HepG2 (cell line): ENCODE measurements around the gene FNBP1L.

Experiments used
- MEIS1 ChIP-seq: sonication (generic); formaldehyde crosslinking; IDR thresholded peaks from 2 replicates; pipeline ENCODE4 v1.9.0; 2021; ENCODE audit warnings: mild to moderate bottlenecking, missing genetic modification reagents, moderate library complexity, borderline replicate concordance
- POLR2A ChIP-seq, 2 experiments: IDR thresholded peaks; 2 replicates each; pipeline ENCODE4 v1.6.1; 2011; ENCODE audit warnings: low read depth in 2 of 2, low read length in 2 of 2, mild to moderate bottlenecking in 1 of 2, moderate library complexity in 1 of 2; ENCODE audit not compliant: insufficient read depth in 1 of 2
- ZFP36 ChIP-seq: fragments of 150-350 bp; IDR thresholded peaks from 2 replicates; pipeline ENCODE4 v1.6.1; 2018; ENCODE audit warnings: borderline replicate concordance, low read length, low read depth; ENCODE audit not compliant: partially characterized antibody
- ZSCAN22 ChIP-seq: sonication (generic); formaldehyde crosslinking; IDR thresholded peaks from 2 replicates; pipeline ENCODE4 v1.4.0; 2020; ENCODE audit warnings: mild to moderate bottlenecking, missing genetic modification reagents
- TF ChIP-seq, protein P1 (sequence below): sonication (generic); formaldehyde crosslinking; IDR thresholded peaks from 2 replicates; pipeline ENCODE4 v1.5.0; 2020; ENCODE audit warnings: mild to moderate bottlenecking, missing genetic modification reagents, moderate library complexity
- TF ChIP-seq, protein P2 (sequence below), 2 experiments: sonication (generic) in 1 of 2; formaldehyde crosslinking in 1 of 2; IDR thresholded peaks; 2 replicates each; pipeline versions ENCODE4 v1.4.0 to v1.6.1; 2018 to 2020; ENCODE audit warnings: missing genetic modification reagents in 2 of 2, borderline replicate concordance in 1 of 2, low read depth in 1 of 2, mild to moderate bottlenecking in 1 of 2, missing biosample characterization in 1 of 2
- TF ChIP-seq, protein P3 (sequence below): sonication (generic); formaldehyde crosslinking; IDR thresholded peaks from 2 replicates; pipeline ENCODE4 v1.4.0; 2020; ENCODE audit warnings: missing genetic modification reagents
- TF ChIP-seq, protein P4 (sequence below): sonication (generic); formaldehyde crosslinking; IDR thresholded peaks from 2 replicates; pipeline ENCODE4 v1.5.1; 2020; ENCODE audit warnings: missing genetic modification reagents, mild to moderate bottlenecking, borderline replicate concordance
- TF ChIP-seq, protein P5 (sequence below): sonication (generic); formaldehyde crosslinking; IDR thresholded peaks from 2 replicates; pipeline ENCODE4 v1.4.0; 2020; ENCODE audit warnings: missing genetic modification reagents

DNA sequence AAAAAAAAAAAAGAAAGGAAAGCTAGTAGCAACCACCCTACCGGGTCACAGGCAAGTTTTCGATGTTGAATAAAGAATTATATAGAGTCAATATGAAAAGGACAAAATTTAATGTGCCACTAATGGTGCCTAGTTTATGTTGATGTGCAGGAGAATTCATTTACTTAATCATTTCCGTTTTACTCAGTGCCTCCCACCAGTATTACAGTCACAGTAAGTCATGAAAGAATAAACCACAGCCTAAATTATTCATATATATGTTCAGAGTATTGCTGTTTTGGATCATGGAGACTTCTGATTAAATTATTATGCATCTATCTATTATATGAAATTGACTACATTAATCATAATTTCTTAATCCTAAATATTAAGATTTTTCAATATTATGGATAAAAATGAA, 35.3 kb downstream of the FNBP1L start:
- TF ChIP-seq ZSCAN22 (CRISPR knock-in tag) (no peak), POLR2A (IDR thresholded peaks at IDR 0.05; ENCODE audit: insufficient read depth in 1 of 2, low read depth in 2 of 2, low read length in 2 of 2) (no peak), ZFP36 (no peak), MEIS1 (CRISPR knock-in tag) (no peak)
- TF ChIP-seq, protein P1, sequence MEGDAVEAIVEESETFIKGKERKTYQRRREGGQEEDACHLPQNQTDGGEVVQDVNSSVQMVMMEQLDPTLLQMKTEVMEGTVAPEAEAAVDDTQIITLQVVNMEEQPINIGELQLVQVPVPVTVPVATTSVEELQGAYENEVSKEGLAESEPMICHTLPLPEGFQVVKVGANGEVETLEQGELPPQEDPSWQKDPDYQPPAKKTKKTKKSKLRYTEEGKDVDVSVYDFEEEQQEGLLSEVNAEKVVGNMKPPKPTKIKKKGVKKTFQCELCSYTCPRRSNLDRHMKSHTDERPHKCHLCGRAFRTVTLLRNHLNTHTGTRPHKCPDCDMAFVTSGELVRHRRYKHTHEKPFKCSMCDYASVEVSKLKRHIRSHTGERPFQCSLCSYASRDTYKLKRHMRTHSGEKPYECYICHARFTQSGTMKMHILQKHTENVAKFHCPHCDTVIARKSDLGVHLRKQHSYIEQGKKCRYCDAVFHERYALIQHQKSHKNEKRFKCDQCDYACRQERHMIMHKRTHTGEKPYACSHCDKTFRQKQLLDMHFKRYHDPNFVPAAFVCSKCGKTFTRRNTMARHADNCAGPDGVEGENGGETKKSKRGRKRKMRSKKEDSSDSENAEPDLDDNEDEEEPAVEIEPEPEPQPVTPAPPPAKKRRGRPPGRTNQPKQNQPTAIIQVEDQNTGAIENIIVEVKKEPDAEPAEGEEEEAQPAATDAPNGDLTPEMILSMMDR (CRISPR knock-in tag), result no peak
- TF ChIP-seq, protein P2, sequence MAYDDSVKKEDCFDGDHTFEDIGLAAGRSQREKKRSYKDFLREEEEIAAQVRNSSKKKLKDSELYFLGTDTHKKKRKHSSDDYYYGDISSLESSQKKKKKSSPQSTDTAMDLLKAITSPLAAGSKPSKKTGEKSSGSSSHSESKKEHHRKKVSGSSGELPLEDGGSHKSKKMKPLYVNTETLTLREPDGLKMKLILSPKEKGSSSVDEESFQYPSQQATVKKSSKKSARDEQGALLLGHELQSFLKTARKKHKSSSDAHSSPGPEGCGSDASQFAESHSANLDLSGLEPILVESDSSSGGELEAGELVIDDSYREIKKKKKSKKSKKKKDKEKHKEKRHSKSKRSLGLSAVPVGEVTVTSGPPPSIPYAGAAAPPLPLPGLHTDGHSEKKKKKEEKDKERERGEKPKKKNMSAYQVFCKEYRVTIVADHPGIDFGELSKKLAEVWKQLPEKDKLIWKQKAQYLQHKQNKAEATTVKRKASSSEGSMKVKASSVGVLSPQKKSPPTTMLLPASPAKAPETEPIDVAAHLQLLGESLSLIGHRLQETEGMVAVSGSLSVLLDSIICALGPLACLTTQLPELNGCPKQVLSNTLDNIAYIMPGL (CRISPR knock-in tag; IDR thresholded peaks at IDR 0.05; ENCODE audit: borderline replicate concordance in 1 of 2, low read depth in 1 of 2), result no peak
- TF ChIP-seq, protein P3, sequence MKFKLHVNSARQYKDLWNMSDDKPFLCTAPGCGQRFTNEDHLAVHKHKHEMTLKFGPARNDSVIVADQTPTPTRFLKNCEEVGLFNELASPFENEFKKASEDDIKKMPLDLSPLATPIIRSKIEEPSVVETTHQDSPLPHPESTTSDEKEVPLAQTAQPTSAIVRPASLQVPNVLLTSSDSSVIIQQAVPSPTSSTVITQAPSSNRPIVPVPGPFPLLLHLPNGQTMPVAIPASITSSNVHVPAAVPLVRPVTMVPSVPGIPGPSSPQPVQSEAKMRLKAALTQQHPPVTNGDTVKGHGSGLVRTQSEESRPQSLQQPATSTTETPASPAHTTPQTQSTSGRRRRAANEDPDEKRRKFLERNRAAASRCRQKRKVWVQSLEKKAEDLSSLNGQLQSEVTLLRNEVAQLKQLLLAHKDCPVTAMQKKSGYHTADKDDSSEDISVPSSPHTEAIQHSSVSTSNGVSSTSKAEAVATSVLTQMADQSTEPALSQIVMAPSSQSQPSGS (CRISPR knock-in tag), result no peak
- TF ChIP-seq, protein P4, sequence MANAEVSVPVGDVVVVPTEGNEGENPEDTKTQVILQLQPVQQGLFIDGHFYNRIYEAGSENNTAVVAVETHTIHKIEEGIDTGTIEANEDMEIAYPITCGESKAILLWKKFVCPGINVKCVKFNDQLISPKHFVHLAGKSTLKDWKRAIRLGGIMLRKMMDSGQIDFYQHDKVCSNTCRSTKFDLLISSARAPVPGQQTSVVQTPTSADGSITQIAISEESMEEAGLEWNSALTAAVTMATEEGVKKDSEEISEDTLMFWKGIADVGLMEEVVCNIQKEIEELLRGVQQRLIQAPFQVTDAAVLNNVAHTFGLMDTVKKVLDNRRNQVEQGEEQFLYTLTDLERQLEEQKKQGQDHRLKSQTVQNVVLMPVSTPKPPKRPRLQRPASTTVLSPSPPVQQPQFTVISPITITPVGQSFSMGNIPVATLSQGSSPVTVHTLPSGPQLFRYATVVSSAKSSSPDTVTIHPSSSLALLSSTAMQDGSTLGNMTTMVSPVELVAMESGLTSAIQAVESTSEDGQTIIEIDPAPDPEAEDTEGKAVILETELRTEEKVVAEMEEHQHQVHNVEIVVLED (CRISPR knock-in tag), result no peak
- TF ChIP-seq, protein P5, sequence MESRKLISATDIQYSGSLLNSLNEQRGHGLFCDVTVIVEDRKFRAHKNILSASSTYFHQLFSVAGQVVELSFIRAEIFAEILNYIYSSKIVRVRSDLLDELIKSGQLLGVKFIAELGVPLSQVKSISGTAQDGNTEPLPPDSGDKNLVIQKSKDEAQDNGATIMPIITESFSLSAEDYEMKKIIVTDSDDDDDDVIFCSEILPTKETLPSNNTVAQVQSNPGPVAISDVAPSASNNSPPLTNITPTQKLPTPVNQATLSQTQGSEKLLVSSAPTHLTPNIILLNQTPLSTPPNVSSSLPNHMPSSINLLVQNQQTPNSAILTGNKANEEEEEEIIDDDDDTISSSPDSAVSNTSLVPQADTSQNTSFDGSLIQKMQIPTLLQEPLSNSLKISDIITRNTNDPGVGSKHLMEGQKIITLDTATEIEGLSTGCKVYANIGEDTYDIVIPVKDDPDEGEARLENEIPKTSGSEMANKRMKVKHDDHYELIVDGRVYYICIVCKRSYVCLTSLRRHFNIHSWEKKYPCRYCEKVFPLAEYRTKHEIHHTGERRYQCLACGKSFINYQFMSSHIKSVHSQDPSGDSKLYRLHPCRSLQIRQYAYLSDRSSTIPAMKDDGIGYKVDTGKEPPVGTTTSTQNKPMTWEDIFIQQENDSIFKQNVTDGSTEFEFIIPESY (CRISPR knock-in tag), result no peak
